GM12873 (cell line): Measurements from ENCODE around the gene NEURL1.
A peak's percentile ranks its signal among the peaks of the same experiment; 100 is the strongest.

Experiments
- TF ChIP-seq, protein P1 (sequence below): IDR thresholded peaks from 2 replicates; pipeline ENCODE4 v1.5.1; 2012; ENCODE audit warnings: low read depth, mild to moderate bottlenecking, moderate library complexity, low read length, control low read depth; ENCODE audit not compliant: insufficient read depth; ENCODE audit errors: missing control alignments

The NEURL1 gene

DNA sequence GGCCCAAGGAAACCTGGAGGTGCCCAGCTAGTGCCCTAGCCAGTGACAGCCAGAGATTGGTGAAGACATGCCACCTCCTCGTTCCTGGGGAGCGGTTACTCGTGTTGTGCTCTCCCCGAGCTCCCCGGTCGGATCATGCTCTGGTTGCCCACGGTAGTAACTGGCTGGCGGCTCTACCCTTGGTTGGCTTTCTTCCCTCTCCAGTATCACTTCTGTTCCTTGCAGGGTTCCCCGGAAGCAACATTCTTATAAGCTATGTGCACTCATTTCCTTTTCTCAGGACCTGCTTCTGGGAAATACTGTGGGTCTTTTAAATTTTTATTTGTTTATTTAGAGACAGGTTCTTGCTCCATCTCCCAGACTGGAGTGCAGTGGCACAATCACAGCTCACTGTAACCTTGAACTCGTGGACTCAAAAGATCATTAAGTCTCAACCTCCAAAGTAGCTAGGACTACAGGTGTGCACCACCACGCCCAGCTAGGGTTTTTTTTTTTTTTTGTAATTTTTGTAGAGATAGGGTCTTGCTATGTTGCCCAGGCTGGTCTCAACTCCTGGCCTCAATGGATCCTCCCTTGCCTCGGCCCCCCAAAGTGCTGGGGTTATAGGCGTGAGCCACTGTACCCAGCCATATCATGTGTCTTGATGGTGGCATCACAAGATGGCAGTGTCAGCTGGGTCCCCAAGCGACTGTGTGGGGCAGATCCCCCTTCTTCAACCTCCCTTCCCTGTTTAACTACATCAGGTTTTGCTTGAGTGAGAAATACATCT is 27.9 kb upstream of the NEURL1 start:
- TF ChIP-seq, protein P1, sequence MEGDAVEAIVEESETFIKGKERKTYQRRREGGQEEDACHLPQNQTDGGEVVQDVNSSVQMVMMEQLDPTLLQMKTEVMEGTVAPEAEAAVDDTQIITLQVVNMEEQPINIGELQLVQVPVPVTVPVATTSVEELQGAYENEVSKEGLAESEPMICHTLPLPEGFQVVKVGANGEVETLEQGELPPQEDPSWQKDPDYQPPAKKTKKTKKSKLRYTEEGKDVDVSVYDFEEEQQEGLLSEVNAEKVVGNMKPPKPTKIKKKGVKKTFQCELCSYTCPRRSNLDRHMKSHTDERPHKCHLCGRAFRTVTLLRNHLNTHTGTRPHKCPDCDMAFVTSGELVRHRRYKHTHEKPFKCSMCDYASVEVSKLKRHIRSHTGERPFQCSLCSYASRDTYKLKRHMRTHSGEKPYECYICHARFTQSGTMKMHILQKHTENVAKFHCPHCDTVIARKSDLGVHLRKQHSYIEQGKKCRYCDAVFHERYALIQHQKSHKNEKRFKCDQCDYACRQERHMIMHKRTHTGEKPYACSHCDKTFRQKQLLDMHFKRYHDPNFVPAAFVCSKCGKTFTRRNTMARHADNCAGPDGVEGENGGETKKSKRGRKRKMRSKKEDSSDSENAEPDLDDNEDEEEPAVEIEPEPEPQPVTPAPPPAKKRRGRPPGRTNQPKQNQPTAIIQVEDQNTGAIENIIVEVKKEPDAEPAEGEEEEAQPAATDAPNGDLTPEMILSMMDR, result no peak

DNA sequence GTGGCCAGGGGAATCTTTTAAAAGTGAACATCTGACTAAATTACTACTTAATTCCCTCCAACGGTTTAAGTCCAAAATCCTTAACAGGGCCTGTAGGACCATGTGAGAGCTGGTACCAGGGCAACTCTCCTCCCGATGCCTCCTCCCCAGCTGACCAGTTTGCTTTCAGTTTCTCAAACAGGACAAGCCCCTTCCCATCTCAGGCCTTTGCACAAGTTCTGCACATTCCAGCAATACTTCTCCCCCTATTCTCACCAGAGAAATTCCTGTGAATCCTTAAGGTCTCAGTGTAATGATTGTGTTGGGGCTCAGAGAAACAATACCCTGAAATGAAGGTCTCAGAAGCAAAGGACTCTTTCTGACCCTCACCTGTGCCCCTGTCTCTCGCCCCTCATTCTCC is 26.8 kb upstream of the NEURL1 start:
- TF ChIP-seq, protein P1, result no peak

DNA sequence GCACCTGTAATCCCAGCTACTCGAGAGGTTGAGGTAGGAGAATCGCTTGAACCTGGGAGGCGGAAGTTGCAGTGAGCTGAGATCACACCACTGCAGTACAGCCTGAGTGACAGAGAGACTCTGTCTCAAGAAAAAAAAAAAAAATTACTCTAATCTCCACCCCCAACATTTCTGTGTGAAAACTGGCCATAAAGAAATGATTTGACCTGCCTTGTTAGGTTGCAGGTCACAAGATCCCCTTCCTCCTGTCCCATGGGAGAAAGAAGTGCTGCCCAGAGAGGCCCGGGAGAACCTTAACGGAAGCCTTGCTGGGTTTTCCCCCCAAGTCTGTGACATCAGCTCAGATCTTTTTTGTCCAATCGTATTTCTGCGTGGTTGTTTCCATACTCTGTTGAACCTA is 26.1 kb upstream of the NEURL1 start:
- TF ChIP-seq, protein P1, result no peak

DNA sequence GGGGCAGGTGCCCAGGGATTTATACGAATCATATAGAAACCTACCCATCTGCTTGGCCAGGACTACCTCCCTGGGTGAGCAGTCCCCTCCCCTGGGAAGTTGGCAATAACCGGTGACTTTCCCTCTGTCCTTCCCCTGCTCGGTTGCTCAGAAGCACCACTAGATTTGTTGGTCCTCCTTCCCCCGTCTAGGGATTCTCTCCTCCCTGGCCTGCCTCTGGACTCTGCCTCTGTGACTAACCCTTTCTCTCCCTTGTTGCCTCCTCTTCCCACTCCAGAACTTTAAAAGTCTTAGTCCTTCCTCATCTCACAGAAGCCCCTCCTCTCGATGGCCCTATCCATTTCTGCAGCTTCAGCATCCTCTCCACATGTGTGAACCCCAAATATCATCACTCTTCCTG is 24.3 kb upstream of the NEURL1 start:
- TF ChIP-seq, protein P1, result no peak

DNA sequence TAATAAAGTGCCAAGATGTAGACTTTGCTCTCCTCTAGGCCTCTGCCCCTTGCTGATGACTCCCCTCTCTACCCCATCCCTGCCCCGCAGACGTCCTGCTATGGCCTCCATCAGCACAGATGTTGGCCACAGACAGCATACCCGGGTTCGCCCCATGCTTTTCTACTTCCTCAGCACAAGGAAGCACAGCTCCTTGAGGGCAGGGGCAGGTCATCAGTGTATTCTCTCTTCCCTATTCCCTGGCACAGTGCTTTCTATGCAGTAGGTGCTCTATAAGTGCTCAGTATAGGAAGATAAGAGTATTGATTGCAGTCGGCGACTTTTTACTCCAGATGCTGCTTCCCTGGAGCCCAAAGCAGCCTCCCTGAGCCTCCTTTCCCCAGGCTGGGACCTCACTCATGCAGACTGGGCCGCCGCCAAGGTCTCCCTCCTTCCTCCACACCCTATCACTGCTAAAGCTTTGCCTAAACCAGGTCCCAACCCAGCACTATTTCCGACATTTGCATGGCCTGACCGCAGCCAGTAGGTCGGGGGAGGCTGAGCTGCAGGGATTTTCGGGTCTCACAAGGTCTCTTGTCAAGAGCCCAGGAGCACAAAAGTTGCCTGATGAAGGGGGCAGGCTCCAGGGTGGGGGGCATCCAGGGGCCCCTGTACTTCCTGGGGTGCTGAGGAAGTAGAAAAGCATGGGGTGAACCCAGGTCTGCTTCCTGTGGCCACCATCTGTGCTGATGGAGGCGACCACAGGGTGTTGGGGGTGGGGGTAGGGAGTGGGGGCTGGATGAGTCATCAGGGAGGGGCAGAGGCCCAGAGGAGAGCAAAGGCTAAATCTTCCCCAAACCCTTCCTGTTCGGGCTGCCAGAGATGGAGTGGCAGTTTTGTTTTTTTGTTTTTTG is 22.5 kb upstream of the NEURL1 start:
- TF ChIP-seq, protein P1, result no peak

DNA sequence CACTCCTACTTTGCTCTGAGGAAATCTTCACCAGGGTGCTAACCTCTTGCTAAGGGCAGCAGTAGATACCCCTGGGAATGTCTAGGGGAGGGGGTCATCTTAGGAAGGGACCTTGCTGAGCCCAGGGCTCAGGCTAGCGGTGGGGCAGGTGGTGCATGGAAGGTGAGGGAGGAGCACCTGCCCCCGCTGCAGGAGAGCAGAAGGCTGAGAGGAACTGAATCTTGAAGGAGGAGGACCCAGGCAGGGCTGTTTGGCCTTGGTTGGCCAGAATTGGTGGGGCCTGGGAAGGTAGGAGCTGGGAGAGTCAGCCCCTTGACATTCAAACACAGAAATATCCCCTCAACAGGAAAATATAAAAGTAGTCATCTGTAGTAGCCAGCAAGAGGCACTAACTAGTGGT is 21.5 kb upstream of the NEURL1 start:
- TF ChIP-seq, protein P1, result peak; percentile 1

DNA sequence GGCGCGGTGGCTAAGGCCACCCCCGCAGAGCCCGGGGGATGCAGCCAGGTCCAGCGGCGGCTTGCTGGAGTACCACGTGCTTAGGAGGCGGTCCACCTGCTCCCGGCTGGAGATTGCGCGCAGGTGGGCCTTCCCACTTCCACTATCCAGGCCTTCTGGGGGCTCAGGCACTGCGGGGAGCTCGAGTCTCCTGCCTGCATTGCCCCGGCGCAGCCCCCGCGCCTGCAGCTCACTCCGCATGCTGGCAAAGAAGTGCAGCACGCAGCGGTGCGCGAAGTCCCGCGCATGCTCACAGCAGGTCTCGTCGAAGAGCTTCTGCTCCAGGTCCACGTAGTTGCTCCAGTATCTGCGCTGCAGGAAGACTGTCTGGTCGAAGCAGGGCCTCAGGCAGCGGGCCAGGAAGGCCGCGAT is 20.2 kb upstream of the NEURL1 start:
- TF ChIP-seq, protein P1, result no peak
